CD14-positive monocyte (primary cell): ENCODE measurements around the gene KIDINS220. TPM values are rescaled to one million over a fixed set of nuclear protein-coding genes. Genes with fewer than 3 reads are reported as not detected.

ENCODE experiments used
- DNase-seq, 3 donors: peaks; one replicate each; pipeline ENCODE4 v3.0.0-alpha.2; 2011 to 2022
- H2AFZ ChIP-seq: 2 replicates; pipeline ENCODE4 v1.6.0; 2012; ENCODE audit warnings: mild to moderate bottlenecking, low read depth, low read length, inconsistent platforms; ENCODE audit not compliant: insufficient read depth, poor library complexity, severe bottlenecking
- H3K27ac ChIP-seq, 2 donors: 1 replicate in 1 of 2; 2 replicates in 1 of 2; pipeline ENCODE4 v1.5.1; 2012 to 2013; ENCODE audit warnings: low read length in 2 of 2, control low read depth in 1 of 2, inconsistent platforms in 1 of 2, low read depth in 1 of 2, mild to moderate bottlenecking in 1 of 2
- H3K27me3 ChIP-seq, 2 donors: one replicate each; pipeline versions ENCODE4 v1.6.0 to v1.6.1; 2011 to 2013; ENCODE audit warnings: low read length in 2 of 2; ENCODE audit not compliant: control insufficient read depth in 2 of 2, insufficient read depth in 2 of 2
- H3K36me3 ChIP-seq, 2 donors: replicated peaks in 1 of 2; 1 replicate in 1 of 2; 2 replicates in 1 of 2; pipeline versions ENCODE4 v1.5.1 to v1.6.1; 2012 to 2013; ENCODE audit warnings: low read length in 2 of 2, control low read depth in 1 of 2, inconsistent platforms in 1 of 2, mild to moderate bottlenecking in 1 of 2; ENCODE audit not compliant: insufficient read depth in 2 of 2, control insufficient read depth in 1 of 2
- H3K4me1 ChIP-seq, 2 donors: 1 replicate in 1 of 2; 2 replicates in 1 of 2; pipeline versions ENCODE4 v1.5.1 to v1.6.1; 2012 to 2013; ENCODE audit warnings: low read length in 2 of 2, control low read depth in 1 of 2, inconsistent platforms in 1 of 2, mild to moderate bottlenecking in 1 of 2, moderate library complexity in 1 of 2; ENCODE audit not compliant: insufficient read depth in 2 of 2, control insufficient read depth in 1 of 2
- H3K4me2 ChIP-seq: replicated peaks from 2 replicates; pipeline ENCODE3; 2012; ENCODE audit warnings: low read length, moderate library complexity, mild to moderate bottlenecking; ENCODE audit not compliant: poor library complexity, severe bottlenecking; ENCODE audit errors: extremely low read depth
- H3K4me3 ChIP-seq, 3 experiments: fragments of 200-600 bp in 1 of 3; sonication (generic) in 1 of 3; replicated peaks in 1 of 3; 1 replicate in 2 of 3; 2 replicates in 1 of 3; pipeline ENCODE4 v1.5.1; 2011 to 2013; ENCODE audit warnings: low read length in 3 of 3, mild to moderate bottlenecking in 3 of 3, control low read depth in 2 of 3, low read depth in 2 of 3, inconsistent platforms in 1 of 3, moderate library complexity in 1 of 3
- H3K79me2 ChIP-seq: 2 replicates; pipeline ENCODE4 v1.6.0; 2012; ENCODE audit warnings: mild to moderate bottlenecking, control low read depth, inconsistent platforms, low read length, moderate library complexity; ENCODE audit not compliant: insufficient read depth
- H3K9ac ChIP-seq: 2 replicates; pipeline ENCODE4 v1.6.0; 2017; ENCODE audit warnings: low read length, mild to moderate bottlenecking; ENCODE audit not compliant: insufficient read depth, poor library complexity, severe bottlenecking
- H3K9me3 ChIP-seq, 2 donors: replicated peaks in 1 of 2; 1 replicate in 1 of 2; 2 replicates in 1 of 2; pipeline versions ENCODE4 v1.5.1 to v1.6.1; 2012 to 2013; ENCODE audit warnings: low read length in 2 of 2, control low read depth in 1 of 2; ENCODE audit not compliant: control insufficient read depth in 1 of 2, insufficient read depth in 1 of 2
- H4K20me1 ChIP-seq: 2 replicates; pipeline ENCODE4 v1.6.0; 2012; ENCODE audit warnings: mild to moderate bottlenecking, low read length, control low read depth, moderate library complexity; ENCODE audit not compliant: insufficient read depth
- H3K27ac Mint-ChIP-seq, 7 donors: one replicate each; pipeline ENCODE4 v1.8.0; 2020; ENCODE audit warnings: mild to moderate bottlenecking in 7 of 7, mixed read lengths in 7 of 7, moderate library complexity in 6 of 7, inconsistent platforms in 2 of 7
- H3K27me3 Mint-ChIP-seq, 3 donors: one replicate each; pipeline ENCODE4 v1.8.0; 2021 to 2022; ENCODE audit warnings: low read depth in 3 of 3, mild to moderate bottlenecking in 3 of 3, mixed read lengths in 3 of 3, moderate library complexity in 3 of 3, inconsistent platforms in 1 of 3
- H3K36me3 Mint-ChIP-seq, 2 donors: one replicate each; pipeline ENCODE4 v1.8.0; 2020; ENCODE audit warnings: mixed read lengths in 2 of 2, inconsistent platforms in 1 of 2, mild to moderate bottlenecking in 1 of 2
- H3K4me1 Mint-ChIP-seq: one replicate; pipeline ENCODE4 v1.8.0; 2020; ENCODE audit warnings: mild to moderate bottlenecking, mixed read lengths
- H3K4me3 Mint-ChIP-seq, 2 donors: one replicate each; pipeline ENCODE4 v1.8.0; 2020; ENCODE audit warnings: mild to moderate bottlenecking in 2 of 2, mixed read lengths in 2 of 2, moderate library complexity in 1 of 2
- H3K9me3 Mint-ChIP-seq, 7 donors: one replicate each; pipeline ENCODE4 v1.8.0; 2020 to 2022; ENCODE audit warnings: mixed read lengths in 7 of 7, mild to moderate bottlenecking in 6 of 7, moderate library complexity in 6 of 7, inconsistent platforms in 2 of 7
- WGBS: methylation state at CpG from one replicate; pipeline ENCODE4 v1.1.5; 2013; ENCODE audit warnings: missing lambda C conversion rate; ENCODE audit not compliant: insufficient coverage; 5-methylcytosine and 5-hydroxymethylcytosine counted together
- intact Hi-C, 2 donors: fragments of 100-400 bp; cut with micrococcal nuclease; formaldehyde crosslinking; loops; one replicate each; pipeline versions ENCODE4 v1.15.0 to v1.15.1; 2023
- polyA plus RNA-seq, 3 donors: library from polyadenylated mRNA; depleted of rRNA in 1 of 3; unstranded in 2 of 3; stranded (reverse) in 1 of 3; fragments of 300-500 nt in 2 of 3; fragments of >200 nt in 1 of 3; fragmentation: Illumina TruSeq in 2 of 3; gene quantifications; 1 replicate in 2 of 3; 2 replicates in 1 of 3; pipeline ENCODE4 v1.2.3, GENCODE V29; 2012 to 2021
- TF ChIP-seq, protein P1 (sequence below): fragments of 200-600 bp; IDR thresholded peaks from one replicate; pipeline ENCODE4 v1.8.0; 2022; ENCODE audit warnings: antibody characterized with exemption, mild to moderate bottlenecking

The KIDINS220 gene
- polyA plus RNA-seq, 3 donors, result 12.1 to 26.7 (median 26.3) TPM

GRCh38 chr2:8870441-8870840 is 33.0 kb upstream of the KIDINS220 start:
- TF ChIP-seq, protein P1, sequence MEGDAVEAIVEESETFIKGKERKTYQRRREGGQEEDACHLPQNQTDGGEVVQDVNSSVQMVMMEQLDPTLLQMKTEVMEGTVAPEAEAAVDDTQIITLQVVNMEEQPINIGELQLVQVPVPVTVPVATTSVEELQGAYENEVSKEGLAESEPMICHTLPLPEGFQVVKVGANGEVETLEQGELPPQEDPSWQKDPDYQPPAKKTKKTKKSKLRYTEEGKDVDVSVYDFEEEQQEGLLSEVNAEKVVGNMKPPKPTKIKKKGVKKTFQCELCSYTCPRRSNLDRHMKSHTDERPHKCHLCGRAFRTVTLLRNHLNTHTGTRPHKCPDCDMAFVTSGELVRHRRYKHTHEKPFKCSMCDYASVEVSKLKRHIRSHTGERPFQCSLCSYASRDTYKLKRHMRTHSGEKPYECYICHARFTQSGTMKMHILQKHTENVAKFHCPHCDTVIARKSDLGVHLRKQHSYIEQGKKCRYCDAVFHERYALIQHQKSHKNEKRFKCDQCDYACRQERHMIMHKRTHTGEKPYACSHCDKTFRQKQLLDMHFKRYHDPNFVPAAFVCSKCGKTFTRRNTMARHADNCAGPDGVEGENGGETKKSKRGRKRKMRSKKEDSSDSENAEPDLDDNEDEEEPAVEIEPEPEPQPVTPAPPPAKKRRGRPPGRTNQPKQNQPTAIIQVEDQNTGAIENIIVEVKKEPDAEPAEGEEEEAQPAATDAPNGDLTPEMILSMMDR, result no peak
- no peaks in the 10 kb centered on the region for H3K27me3 ChIP-seq
- H3K79me2 ChIP-seq, result no peaks in the 10 kb centered on the region
- H3K4me2 ChIP-seq, result no peak overlapping the region
- no peak overlapping the region for H3K27ac Mint-ChIP-seq
- H3K4me1 Mint-ChIP-seq, result peaks cover 3% of the 10 kb centered on the region
- intact Hi-C loops, result no loop called here
- no peak overlapping the region for H3K4me3 Mint-ChIP-seq
- H3K4me3 ChIP-seq, result no peak overlapping the region
- H3K4me1 ChIP-seq, result no peaks in the 10 kb centered on the region
- no peaks in the 10 kb centered on the region for H3K27me3 Mint-ChIP-seq
- H3K36me3 ChIP-seq, result peaks cover 3 to 25% of the 10 kb centered on the region in 2 donors
- whole genome bisulfite sequencing, result no CpG with 5 or more reads among the region's 2 CpGs
- no peaks in the 10 kb centered on the region for H3K9me3 Mint-ChIP-seq
- no peaks in the 10 kb centered on the region for H4K20me1 ChIP-seq
- peaks cover 15 to 31% of the 10 kb centered on the region in 2 donors for H3K36me3 Mint-ChIP-seq
- DNase-seq, result no peak
- H2AFZ ChIP-seq, result no peak overlapping the region
- no peaks in the 10 kb centered on the region for H3K9me3 ChIP-seq
- no peak overlapping the region for H3K9ac ChIP-seq
- no peak overlapping the region for H3K27ac ChIP-seq

DNA sequence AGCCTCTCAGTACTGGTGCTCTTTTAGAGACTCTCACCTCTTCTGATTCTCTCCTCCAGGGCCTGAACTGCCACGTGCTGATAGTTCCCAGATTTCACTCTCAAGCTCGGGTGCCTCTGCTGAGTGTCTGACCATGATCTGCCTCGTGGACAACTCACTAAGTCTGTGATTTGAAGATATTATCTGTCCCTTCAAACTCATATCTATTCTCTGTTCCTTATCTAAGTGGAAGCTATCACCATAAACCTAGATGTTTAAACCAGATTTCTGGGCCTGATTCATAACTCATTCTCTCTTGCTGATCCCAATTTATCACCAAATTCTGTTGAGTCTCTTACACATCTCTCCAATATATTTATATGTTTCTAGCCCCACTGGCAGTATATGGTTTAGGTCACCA is 29.9 kb upstream of the KIDINS220 start:
- H3K27me3 ChIP-seq, result no peaks in the 10 kb centered on the region
- no peak overlapping the region for H3K27ac Mint-ChIP-seq

More for the DNA sequence above, 29.9 kb upstream of the KIDINS220 start:
- Histone ChIP-seq H3K79me2 (no peaks in the 10 kb centered on the region), H3K4me1 (no peaks in the 10 kb centered on the region), H4K20me1 (no peaks in the 10 kb centered on the region), H2AFZ (no peak overlapping the region), H3K9me3 (no peaks in the 10 kb centered on the region), H3K36me3 (peaks cover 11 to 36% of the 10 kb centered on the region in 2 donors), H3K9ac (no peak overlapping the region), H3K4me3 (no peak overlapping the region), H3K27ac (no peak overlapping the region), H3K4me2 (no peak overlapping the region)
- H3K36me3 Mint-ChIP-seq, result peaks cover 28 to 51% of the 10 kb centered on the region in 2 donors
- intact Hi-C loops, result no loop called here
- DNase-seq, result no peak
- no peaks in the 10 kb centered on the region for H3K9me3 Mint-ChIP-seq
- H3K27me3 Mint-ChIP-seq, result no peaks in the 10 kb centered on the region
- H3K4me1 Mint-ChIP-seq, result no peaks in the 10 kb centered on the region
- TF ChIP-seq, protein P1, result no peak
- WGBS, result 90% methylated on average over 2 of the region's 3 CpGs
- H3K4me3 Mint-ChIP-seq, result no peak overlapping the region
